H9 (cell line): ENCODE data around the gene XNDC1N. TPM values are rescaled to one million over a fixed set of nuclear protein-coding genes. Genes with fewer than 3 reads are reported as not detected.

Experiments used
- DNase-seq: peaks from one replicate; pipeline ENCODE4 v3.0.0-alpha.2; 2017
- H2AFZ ChIP-seq: one replicate; pipeline ENCODE4 v1.6.1; 2013; ENCODE audit warnings: mild to moderate bottlenecking, low read length, control low read depth, moderate library complexity
- H2AK5ac ChIP-seq: 2 replicates; pipeline ENCODE4 v1.6.1; 2013; ENCODE audit warnings: low read length, control low read depth, mixed read lengths; ENCODE audit not compliant: insufficient read length
- H2BK120ac ChIP-seq: one replicate; pipeline ENCODE4 v1.6.1; 2013; ENCODE audit warnings: low read depth, mild to moderate bottlenecking, low read length, control low read depth, inconsistent platforms; ENCODE audit not compliant: poor library complexity, severe bottlenecking
- H2BK12ac ChIP-seq: 2 replicates; pipeline ENCODE4 v1.6.1; 2013; ENCODE audit warnings: low read length, control low read depth, mixed read lengths, low read depth; ENCODE audit not compliant: insufficient read length
- H2BK15ac ChIP-seq: 2 replicates; pipeline ENCODE4 v1.6.1; 2013; ENCODE audit warnings: low read depth, low read length, control low read depth
- H2BK20ac ChIP-seq: one replicate; pipeline ENCODE4 v1.6.1; 2013; ENCODE audit warnings: low read depth, mild to moderate bottlenecking, low read length, control low read depth, inconsistent platforms; ENCODE audit not compliant: poor library complexity, severe bottlenecking
- H2BK5ac ChIP-seq: 2 replicates; pipeline ENCODE4 v1.6.1; 2013; ENCODE audit warnings: low read length, control low read depth, mixed read lengths; ENCODE audit not compliant: insufficient read length
- H3K14ac ChIP-seq: 2 replicates; pipeline ENCODE4 v1.6.1; 2013; ENCODE audit warnings: low read length, control low read depth; ENCODE audit not compliant: insufficient read depth
- H3K18ac ChIP-seq: 2 replicates; pipeline ENCODE4 v1.6.1; 2013; ENCODE audit warnings: low read depth, mild to moderate bottlenecking, mixed read lengths, low read length, control low read depth; ENCODE audit not compliant: insufficient read length
- H3K23ac ChIP-seq: 2 replicates; pipeline ENCODE4 v1.6.1; 2013; ENCODE audit warnings: low read length, control low read depth, mixed read lengths, low read depth; ENCODE audit not compliant: insufficient read length
- H3K23me2 ChIP-seq: 2 replicates; pipeline ENCODE4 v1.6.1; 2013; ENCODE audit warnings: low read depth, mild to moderate bottlenecking, mixed read lengths, low read length, control low read depth; ENCODE audit not compliant: insufficient read length, poor library complexity, severe bottlenecking
- H3K27ac ChIP-seq: 2 replicates; pipeline ENCODE4 v1.5.1; 2013; ENCODE audit warnings: low read length, control low read depth, mixed read lengths, low read depth; ENCODE audit not compliant: insufficient read length
- H3K27me3 ChIP-seq: 2 replicates; pipeline ENCODE4 v1.6.1; 2013; ENCODE audit warnings: low read length, control low read depth, inconsistent platforms; ENCODE audit not compliant: insufficient read depth
- H3K4ac ChIP-seq: 2 replicates; pipeline ENCODE4 v1.6.1; 2013; ENCODE audit warnings: low read depth, mild to moderate bottlenecking, control low read depth, inconsistent platforms, low read length, moderate library complexity
- H3K4me1 ChIP-seq: 2 replicates; pipeline ENCODE4 v1.6.1; 2013; ENCODE audit warnings: low read length, control low read depth, inconsistent platforms; ENCODE audit not compliant: insufficient read depth
- H3K4me2 ChIP-seq: 2 replicates; pipeline ENCODE4 v1.6.1; 2013; ENCODE audit warnings: low read length, control low read depth, mixed read lengths; ENCODE audit not compliant: insufficient read length, insufficient read depth
- H3K56ac ChIP-seq: 2 replicates; pipeline ENCODE4 v1.6.1; 2013; ENCODE audit warnings: low read depth, mild to moderate bottlenecking, mixed read lengths, low read length, control low read depth; ENCODE audit not compliant: insufficient read length
- H3K79me1 ChIP-seq: 2 replicates; pipeline ENCODE4 v1.6.1; 2013; ENCODE audit warnings: low read depth, mild to moderate bottlenecking, moderate library complexity, low read length, control low read depth, inconsistent platforms; ENCODE audit not compliant: insufficient read depth, poor library complexity, severe bottlenecking
- H3K79me2 ChIP-seq: 2 replicates; pipeline ENCODE4 v1.6.1; 2013; ENCODE audit warnings: low read length, control low read depth, inconsistent platforms; ENCODE audit not compliant: insufficient read depth
- H3K9ac ChIP-seq: 2 replicates; pipeline ENCODE4 v1.6.1; 2013; ENCODE audit warnings: low read length, control low read depth, mixed read lengths; ENCODE audit not compliant: insufficient read length; ENCODE audit errors: extremely low read depth
- H3K9me3 ChIP-seq: one replicate; pipeline ENCODE4 v1.6.1; 2013; ENCODE audit warnings: low read depth, low read length, inconsistent platforms; ENCODE audit not compliant: control insufficient read depth
- H3T11ph ChIP-seq: one replicate; pipeline ENCODE4 v1.6.1; 2013; ENCODE audit warnings: mild to moderate bottlenecking, low read length, control low read depth, inconsistent platforms
- H4K20me1 ChIP-seq: one replicate; pipeline ENCODE4 v1.6.1; 2013; ENCODE audit not compliant: control insufficient read depth, insufficient read length, insufficient read depth
- H4K5ac ChIP-seq: 2 replicates; pipeline ENCODE4 v1.6.1; 2013; ENCODE audit warnings: low read depth, mild to moderate bottlenecking, mixed read lengths, low read length, control low read depth; ENCODE audit not compliant: insufficient read length
- H4K8ac ChIP-seq: replicated peaks from 2 replicates; pipeline ENCODE4 v1.6.1; 2013; ENCODE audit warnings: low read length, control low read depth, mixed read lengths, low read depth; ENCODE audit not compliant: insufficient read length
- H4K91ac ChIP-seq: 2 replicates; pipeline ENCODE4 v1.6.1; 2013; ENCODE audit warnings: low read depth, mild to moderate bottlenecking, moderate library complexity, mixed read lengths, low read length, control low read depth; ENCODE audit not compliant: insufficient read length
- H3K27ac Mint-ChIP-seq, 3 experiments: 2 replicates in 2 of 3; 3 replicates in 1 of 3; pipeline ENCODE4 v1.8.0; 2020 to 2021; ENCODE audit warnings: mixed read lengths in 3 of 3, mild to moderate bottlenecking in 1 of 3, moderate library complexity in 1 of 3
- H3K27me3 Mint-ChIP-seq: 2 replicates; pipeline ENCODE4 v1.8.0; 2021; ENCODE audit warnings: low read depth, mild to moderate bottlenecking, moderate library complexity, mixed read lengths
- H3K36me3 Mint-ChIP-seq, 3 experiments: 2 replicates in 2 of 3; 3 replicates in 1 of 3; pipeline ENCODE4 v1.8.0; 2020 to 2021; ENCODE audit warnings: low read depth in 3 of 3, mixed read lengths in 3 of 3; ENCODE audit not compliant: insufficient read depth in 1 of 3
- H3K4me1 Mint-ChIP-seq, 2 experiments: 2 replicates each; pipeline ENCODE4 v1.8.0; 2020; ENCODE audit warnings: mixed read lengths in 2 of 2
- H3K4me3 Mint-ChIP-seq, 2 experiments: 2 replicates in 1 of 2; 3 replicates in 1 of 2; pipeline ENCODE4 v1.8.0; 2020 to 2021; ENCODE audit warnings: mild to moderate bottlenecking in 2 of 2, mixed read lengths in 2 of 2, moderate library complexity in 1 of 2
- H3K9me3 Mint-ChIP-seq, 2 experiments: 2 replicates in 1 of 2; 3 replicates in 1 of 2; pipeline ENCODE4 v1.8.0; 2020; ENCODE audit warnings: mild to moderate bottlenecking in 2 of 2, mixed read lengths in 2 of 2, moderate library complexity in 1 of 2
- CTCF ChIP-seq: fragments of 200-600 bp; sonication (generic); conservative IDR thresholded peaks from 3 replicates; pipeline ENCODE4 v1.8.0; 2021; ENCODE audit warnings: antibody characterized with exemption, mild to moderate bottlenecking
- WGBS: extraction: QIAGEN DNeasy Blood & Tissue Kit; methylation state at CpG from one replicate; pipeline ENCODE4 v1.1.7; 2013; ENCODE audit warnings: missing lambda C conversion rate, low lambda C conversion rate, mixed read lengths; ENCODE audit not compliant: insufficient read length; ENCODE audit errors: extremely low coverage; 5-methylcytosine and 5-hydroxymethylcytosine counted together
- total RNA-seq: library from RNA; stranded (reverse); gene quantifications from 2 replicates; pipeline ENCODE4 v1.2.1, GENCODE V29; 2021

XNDC1N gene
- total RNA-seq, 1 experiment from 2014 or later: 11.0 TPM

- peaks cover 10% of the 10 kb centered on the region for H3K23me2 ChIP-seq
These were observed 2.3 kb upstream of the XNDC1N start for GRCh38 chr11:71930556-71931244.

More at GRCh38 chr11:71930556-71931244, 2.3 kb upstream of the XNDC1N start:
- Histone ChIP-seq H3K4me1 (no peaks in the 10 kb centered on the region; the same call in 1 of the 2 replicates), H4K5ac (no peak overlapping the region), H3K18ac (no peak overlapping the region), H3K23ac (no peak overlapping the region), H4K91ac (no peak overlapping the region), H4K8ac (no peak overlapping the region), H3K9ac (no peak overlapping the region), H4K20me1 (no peaks in the 10 kb centered on the region), H3K4me2 (peak overlapping the region; percentile 82), H2BK15ac (no peak overlapping the region), H3T11ph (no peak overlapping the region), H2AFZ (no peak overlapping the region), H2BK20ac (no peak overlapping the region), H3K56ac (no peak overlapping the region), H2AK5ac (no peak overlapping the region), H3K9me3 (no peaks in the 10 kb centered on the region), H3K14ac (no peak overlapping the region), H2BK5ac (no peak overlapping the region), H3K4ac (no peak overlapping the region), H3K27me3 (no peaks in the 10 kb centered on the region), H3K27ac (no peak overlapping the region), H2BK120ac (no peak overlapping the region), H3K79me2 (peaks cover 35% of the 10 kb centered on the region), H2BK12ac (no peak overlapping the region), H3K79me1 (peaks cover 12% of the 10 kb centered on the region)
- Mint-ChIP-seq H3K4me1 (peaks cover 9 to 24% of the 10 kb centered on the region in 2 experiments), H3K27ac (no peak overlapping the region), H3K9me3 (no peaks in the 10 kb centered on the region), H3K36me3 (peaks cover 1 to 9% (median 7%) of the 10 kb centered on the region in 3 experiments; a peak in 5 of 7 replicates), H3K4me3 (peak overlapping the region; percentile 97 to 99), H3K27me3 (no peaks in the 10 kb centered on the region)
- DNase-seq: no peak
- TF ChIP-seq CTCF: no peak
- WGBS: no CpG with 5 or more reads among the region's 11 CpGs
